Choroid plexus epithelial cell (primary cell): ENCODE results near the gene CALML3.

ENCODE experiments used
- DNase-seq: peaks from one replicate; pipeline ENCODE4 v3.0.0-alpha.2; 2010; ENCODE audit warnings: low read depth
- H3K4me3 ChIP-seq: 2 replicates; pipeline ENCODE4 v1.5.1; 2011; ENCODE audit warnings: low read depth, mild to moderate bottlenecking, control low read depth, low read length, moderate library complexity
- TF ChIP-seq, protein P1 (sequence below): conservative IDR thresholded peaks from 2 replicates; pipeline ENCODE4 v1.5.1; 2011; ENCODE audit warnings: low read depth, mild to moderate bottlenecking, control low read depth, inconsistent platforms, low read length, moderate library complexity

CALML3 gene

DNA sequence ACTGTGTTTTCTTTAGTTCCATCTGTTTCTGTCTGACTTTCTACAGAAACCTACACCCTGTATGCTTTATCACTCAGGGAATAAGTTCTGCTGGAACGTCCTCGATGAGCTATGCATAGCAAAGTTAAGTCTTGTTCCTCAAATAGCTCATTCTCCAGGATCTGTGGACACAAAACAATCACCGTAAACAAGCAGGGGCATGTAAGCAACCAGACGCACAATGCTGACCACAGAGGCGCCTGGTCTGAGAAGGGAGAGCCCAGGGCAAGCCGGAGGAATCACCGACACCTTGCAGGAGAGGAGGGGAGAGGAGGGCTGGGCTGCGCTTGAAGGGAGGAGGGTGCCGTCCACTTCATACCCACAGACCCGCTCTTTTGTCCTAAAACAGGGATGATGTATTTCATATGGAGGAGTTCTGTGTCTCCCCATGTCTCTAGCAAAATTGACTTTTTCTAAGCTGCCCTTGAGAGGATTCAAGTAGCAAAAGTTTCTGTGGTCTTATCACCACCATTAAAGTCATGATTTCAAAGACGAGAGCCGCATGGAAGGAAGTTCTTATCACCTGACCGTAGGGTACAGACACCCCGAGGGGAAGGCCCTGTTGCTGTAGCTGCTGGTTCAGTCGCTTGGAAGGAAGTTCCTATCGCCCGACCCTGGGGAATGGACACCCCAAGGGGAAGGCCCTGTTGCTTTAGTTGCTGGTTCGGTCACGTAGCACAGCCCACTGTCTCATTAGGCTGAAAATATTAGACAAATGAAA, 14.3 kb downstream of the CALML3 start:
- H3K4me3 ChIP-seq = no peak overlapping the region
- DNase-seq = no peak
- TF ChIP-seq, protein P1, sequence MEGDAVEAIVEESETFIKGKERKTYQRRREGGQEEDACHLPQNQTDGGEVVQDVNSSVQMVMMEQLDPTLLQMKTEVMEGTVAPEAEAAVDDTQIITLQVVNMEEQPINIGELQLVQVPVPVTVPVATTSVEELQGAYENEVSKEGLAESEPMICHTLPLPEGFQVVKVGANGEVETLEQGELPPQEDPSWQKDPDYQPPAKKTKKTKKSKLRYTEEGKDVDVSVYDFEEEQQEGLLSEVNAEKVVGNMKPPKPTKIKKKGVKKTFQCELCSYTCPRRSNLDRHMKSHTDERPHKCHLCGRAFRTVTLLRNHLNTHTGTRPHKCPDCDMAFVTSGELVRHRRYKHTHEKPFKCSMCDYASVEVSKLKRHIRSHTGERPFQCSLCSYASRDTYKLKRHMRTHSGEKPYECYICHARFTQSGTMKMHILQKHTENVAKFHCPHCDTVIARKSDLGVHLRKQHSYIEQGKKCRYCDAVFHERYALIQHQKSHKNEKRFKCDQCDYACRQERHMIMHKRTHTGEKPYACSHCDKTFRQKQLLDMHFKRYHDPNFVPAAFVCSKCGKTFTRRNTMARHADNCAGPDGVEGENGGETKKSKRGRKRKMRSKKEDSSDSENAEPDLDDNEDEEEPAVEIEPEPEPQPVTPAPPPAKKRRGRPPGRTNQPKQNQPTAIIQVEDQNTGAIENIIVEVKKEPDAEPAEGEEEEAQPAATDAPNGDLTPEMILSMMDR = no peak

DNA sequence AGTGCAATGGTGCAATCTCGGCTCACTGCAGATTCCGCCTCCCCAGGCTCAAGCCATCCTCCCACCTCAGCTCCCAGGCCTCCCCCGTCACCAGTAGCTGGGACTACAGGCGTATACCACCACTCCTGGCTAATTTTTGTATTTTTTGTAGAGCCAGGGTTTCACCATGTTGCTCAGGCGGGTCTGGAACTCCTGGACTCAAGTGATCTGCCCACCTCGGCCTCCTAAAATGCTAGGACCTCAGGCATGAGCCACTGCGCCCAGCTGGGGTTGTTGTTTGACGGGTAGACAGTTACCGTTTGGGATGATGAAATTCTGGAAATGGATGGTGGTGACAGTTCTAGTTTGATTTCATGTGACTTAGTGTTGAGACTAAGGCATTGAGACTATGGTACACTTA, 15.3 kb downstream of the CALML3 start:
- no peak for DNase-seq
- TF ChIP-seq, protein P1 = no peak
- H3K4me3 ChIP-seq = no peak overlapping the region

DNA sequence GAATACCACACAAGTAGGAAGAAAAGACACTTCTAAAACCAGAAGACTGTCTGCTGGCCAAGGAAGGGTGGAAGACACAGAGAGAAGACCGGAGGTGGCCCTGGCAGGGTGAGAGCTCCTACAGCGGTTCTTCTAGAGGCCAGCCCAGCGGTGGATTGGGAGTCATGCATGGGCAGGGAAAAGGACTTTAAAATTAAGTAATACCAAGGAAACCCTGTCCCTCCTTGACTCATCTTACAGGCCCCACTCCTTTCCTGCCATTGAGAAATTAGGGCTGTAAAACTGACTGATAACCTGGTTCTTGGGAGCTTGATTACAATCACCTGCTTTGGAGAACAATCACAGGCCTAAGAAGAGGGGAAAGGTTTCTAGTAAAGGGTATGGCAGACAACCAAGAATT, 16.1 kb downstream of the CALML3 start:
- no peak overlapping the region for H3K4me3 ChIP-seq
- TF ChIP-seq, protein P1 = no peak
- DNase-seq = no peak

DNA sequence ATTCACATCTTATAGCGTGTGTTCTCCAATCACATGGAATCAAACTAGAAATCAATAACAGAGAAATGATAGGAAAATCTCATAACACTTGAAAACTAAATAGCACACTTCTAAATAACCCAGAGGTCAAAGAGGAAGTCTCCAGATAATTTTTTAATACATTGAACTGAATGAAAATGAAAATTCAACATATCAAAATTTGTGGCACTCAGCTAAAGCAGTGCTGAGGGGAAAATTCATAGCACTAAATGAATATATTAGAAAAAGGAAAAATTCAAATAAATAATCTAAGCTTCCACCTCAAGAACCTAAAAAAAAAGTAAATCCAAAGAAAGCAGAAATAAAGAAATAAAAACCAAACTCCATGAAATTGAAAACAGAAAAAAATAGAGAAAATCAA, 17.3 kb downstream of the CALML3 start:
- no peak overlapping the region for H3K4me3 ChIP-seq
- TF ChIP-seq, protein P1 = no peak
- no peak for DNase-seq

DNA sequence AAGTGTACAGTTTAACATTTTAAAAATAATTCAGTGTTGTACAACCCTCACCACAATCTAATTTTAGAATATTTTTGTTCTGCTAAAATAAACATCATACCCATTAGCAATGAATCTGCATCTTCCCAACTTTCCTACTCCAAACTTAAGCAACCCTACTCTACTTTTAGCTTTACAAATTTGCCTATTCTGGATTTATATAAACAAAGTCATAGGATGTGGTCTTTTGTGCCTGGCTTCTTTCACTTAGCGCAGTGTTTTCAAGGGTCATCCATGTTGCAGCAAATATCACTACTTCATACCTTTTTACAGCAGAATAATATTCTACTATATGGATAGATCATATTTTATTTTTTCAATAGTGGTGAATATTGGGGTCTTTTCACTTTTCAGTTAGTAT, 18.9 kb downstream of the CALML3 start:
- DNase-seq = no peak
- TF ChIP-seq, protein P1 = no peak
- no peak overlapping the region for H3K4me3 ChIP-seq

DNA sequence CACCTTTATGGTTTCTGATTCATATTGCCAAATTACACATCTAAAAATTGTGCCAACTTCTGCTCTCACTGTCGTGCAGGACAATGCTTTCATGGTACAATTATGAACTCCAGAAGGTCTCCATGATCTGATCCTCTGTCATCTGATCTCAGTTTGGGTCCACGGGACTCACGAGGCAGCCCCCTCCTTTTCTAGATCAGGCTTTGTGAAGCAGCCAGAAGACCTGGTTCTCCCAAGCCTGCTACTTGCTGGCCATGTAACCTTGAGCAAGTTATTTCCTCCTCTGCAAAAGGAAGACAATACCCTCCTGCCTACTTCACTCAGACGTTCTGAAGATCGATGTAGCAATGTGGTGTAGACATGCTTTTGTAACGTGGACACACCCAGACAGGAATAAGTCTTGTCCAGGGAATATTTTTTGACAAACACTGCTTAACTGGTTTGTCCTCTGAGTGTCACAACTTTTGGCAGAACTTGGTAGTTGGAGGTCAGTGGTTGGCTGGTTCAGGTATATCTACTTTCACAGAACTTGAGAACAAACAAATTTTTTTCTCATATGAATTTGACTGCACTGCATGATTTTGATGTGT, 19.6 kb downstream of the CALML3 start:
- DNase-seq = no peak
- TF ChIP-seq, protein P1 = no peak
- H3K4me3 ChIP-seq = no peak overlapping the region

DNA sequence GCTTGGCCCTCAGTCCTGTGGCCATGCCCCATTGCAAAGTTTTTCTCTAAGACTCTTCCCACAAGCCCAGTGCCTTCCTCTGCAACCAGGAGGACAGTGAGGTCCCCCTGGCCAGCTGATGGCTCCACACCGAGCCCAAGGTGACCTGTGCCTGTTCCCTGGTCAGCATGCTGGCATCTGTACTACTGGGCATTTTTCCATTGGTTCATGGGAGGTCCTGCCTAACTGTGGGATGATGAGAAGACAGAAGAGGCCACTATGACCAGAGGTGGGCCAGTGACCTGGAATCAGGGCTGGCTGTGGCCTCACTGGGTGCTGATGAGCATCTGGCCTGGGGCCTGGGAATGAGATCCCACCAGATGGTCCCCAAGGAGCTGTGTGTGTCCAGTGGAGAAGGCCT, 20.2 kb downstream of the CALML3 start:
- DNase-seq = no peak
- TF ChIP-seq, protein P1 = no peak

More for the DNA sequence above, 20.2 kb downstream of the CALML3 start:
- no peak overlapping the region for H3K4me3 ChIP-seq
